ENCODE results near the gene UFD1. TPM values are rescaled to one million over a fixed set of nuclear protein-coding genes. Genes with fewer than 3 reads are reported as not detected.

The UFD1 gene
- total RNA-seq, 1 donor from 2014 or later, result 99.9 TPM

GRCh38 chr22:19464975-19465374 lies 14.0 kb downstream of the UFD1 start:
- Mint-ChIP-seq H3K4me1 (peaks cover 1% of the 10 kb centered on the region), H3K27me3 (no peaks in the 10 kb centered on the region), H3K36me3 (ENCODE audit: low read depth) (peaks cover 62% of the 10 kb centered on the region), H3K9me3 (no peaks in the 10 kb centered on the region), H3K27ac (no peak overlapping the region), H3K4me3 (no peak overlapping the region)
- DNase-seq, result no peak
- intact Hi-C loops (cut with micrococcal nuclease), result no loop called here

- Mint-ChIP-seq H3K27me3 (no peaks in the 10 kb centered on the region), H3K4me3 (no peak overlapping the region), H3K9me3 (no peaks in the 10 kb centered on the region), H3K27ac (peak overlapping the region; percentile 25), H3K36me3 (ENCODE audit: low read depth) (peaks cover 60% of the 10 kb centered on the region), H3K4me1 (peaks cover 1% of the 10 kb centered on the region)
- DNase-seq, result no peak
- intact Hi-C loops (cut with micrococcal nuclease), result no loop called here
Observed at GRCh38 chr22:19464546-19464945, 14.4 kb downstream of the UFD1 start.

- Mint-ChIP-seq H3K4me3 (no peak overlapping the region), H3K36me3 (ENCODE audit: low read depth) (peaks cover 54% of the 10 kb centered on the region), H3K4me1 (peaks cover 1% of the 10 kb centered on the region), H3K27ac (peak overlapping the region; percentile 25), H3K27me3 (no peaks in the 10 kb centered on the region), H3K9me3 (no peaks in the 10 kb centered on the region)
- intact Hi-C loops (cut with micrococcal nuclease), result no loop called here
- DNase-seq, result no peak
Observed at GRCh38 chr22:19463491-19464469, 15.2 kb downstream of the UFD1 start.

GRCh38 chr22:19463008-19463407 lies 16.0 kb downstream of the UFD1 start:
- DNase-seq, result no peak
- H3K9me3 Mint-ChIP-seq, result no peaks in the 10 kb centered on the region
- peaks cover 48% of the 10 kb centered on the region for H3K36me3 Mint-ChIP-seq (ENCODE audit: low read depth)
- peaks cover 1% of the 10 kb centered on the region for H3K4me1 Mint-ChIP-seq
- H3K27ac Mint-ChIP-seq, result no peak overlapping the region
- no peak overlapping the region for H3K4me3 Mint-ChIP-seq
- H3K27me3 Mint-ChIP-seq, result no peaks in the 10 kb centered on the region
- intact Hi-C loops (cut with micrococcal nuclease), result no loop called here

- Mint-ChIP-seq H3K27me3 (no peaks in the 10 kb centered on the region), H3K9me3 (no peaks in the 10 kb centered on the region), H3K36me3 (ENCODE audit: low read depth) (peaks cover 46% of the 10 kb centered on the region), H3K27ac (no peak overlapping the region), H3K4me1 (peaks cover 1% of the 10 kb centered on the region), H3K4me3 (no peak overlapping the region)
- intact Hi-C loops (cut with micrococcal nuclease), result no loop called here
- no peak for DNase-seq
Observed at GRCh38 chr22:19461506-19461905, 17.5 kb downstream of the UFD1 start.

DNA sequence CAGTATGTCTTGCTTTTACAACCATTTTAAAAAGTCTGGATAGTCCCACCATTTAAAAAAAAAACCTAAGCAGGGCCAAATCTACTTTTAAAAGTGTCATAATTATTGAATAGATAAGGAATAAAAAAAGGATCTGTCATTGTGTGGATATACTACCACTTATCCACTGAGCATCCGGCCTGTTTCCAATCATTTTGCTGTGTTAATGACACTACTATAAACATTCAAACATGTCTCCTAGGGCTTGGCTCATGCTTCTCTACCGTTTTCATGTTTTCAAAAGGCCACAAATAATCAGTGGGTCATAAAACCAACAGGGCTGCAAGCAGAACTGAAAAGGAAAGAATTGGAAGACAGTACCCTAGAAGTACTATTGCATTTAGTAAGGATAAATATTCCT lies 19.0 kb downstream of the UFD1 start:
- intact Hi-C loops (cut with micrococcal nuclease), result no loop called here
- H3K4me1 Mint-ChIP-seq, result peaks cover 1% of the 10 kb centered on the region
- H3K36me3 Mint-ChIP-seq (ENCODE audit: low read depth), result peaks cover 47% of the 10 kb centered on the region
- no peaks in the 10 kb centered on the region for H3K27me3 Mint-ChIP-seq
- H3K9me3 Mint-ChIP-seq, result no peaks in the 10 kb centered on the region
- H3K27ac Mint-ChIP-seq, result no peak overlapping the region
- no peak for DNase-seq
- H3K4me3 Mint-ChIP-seq, result no peak overlapping the region

DNA sequence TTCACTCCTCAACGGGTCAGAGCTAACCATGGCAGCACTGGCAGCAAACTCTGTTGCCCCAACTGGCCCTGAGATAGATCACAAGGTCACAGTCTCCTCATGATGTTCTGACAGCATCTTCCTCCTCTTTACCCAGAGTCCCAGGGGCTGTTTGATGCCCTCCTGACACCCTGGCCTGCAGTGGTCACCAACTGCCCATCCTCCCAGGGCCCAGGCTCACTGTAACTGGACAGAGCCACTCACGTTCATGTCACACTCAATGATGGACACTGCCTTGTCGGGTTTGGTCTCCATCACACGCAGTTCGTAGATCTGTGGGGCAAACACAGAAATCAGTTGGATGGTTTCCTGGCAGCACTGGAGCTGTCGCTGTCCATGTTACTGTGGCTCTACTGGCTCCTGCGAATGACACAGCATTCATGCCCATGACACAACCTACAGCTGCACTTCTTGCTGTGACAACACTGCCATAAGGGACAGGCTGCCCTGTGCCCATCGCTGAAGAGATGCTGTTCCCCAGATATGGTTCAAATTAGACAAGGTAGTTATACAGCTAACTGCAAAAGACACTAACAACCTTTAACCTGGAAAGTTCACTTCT lies 21.1 kb downstream of the UFD1 start:
- no peak for DNase-seq
- H3K9me3 Mint-ChIP-seq, result no peaks in the 10 kb centered on the region
- H3K4me3 Mint-ChIP-seq, result no peak overlapping the region
- H3K27me3 Mint-ChIP-seq, result no peaks in the 10 kb centered on the region
- H3K36me3 Mint-ChIP-seq (ENCODE audit: low read depth), result peaks cover 49% of the 10 kb centered on the region
- H3K27ac Mint-ChIP-seq, result no peak overlapping the region
- intact Hi-C loops (cut with micrococcal nuclease), result no loop called here
- peaks cover 2% of the 10 kb centered on the region for H3K4me1 Mint-ChIP-seq

GRCh38 chr22:19456541-19456940 lies 22.5 kb downstream of the UFD1 start:
- peak overlapping the region; percentile 51 for H3K27ac Mint-ChIP-seq
- DNase-seq, result no peak
- no peaks in the 10 kb centered on the region for H3K9me3 Mint-ChIP-seq
- peaks cover 52% of the 10 kb centered on the region for H3K36me3 Mint-ChIP-seq (ENCODE audit: low read depth)
- intact Hi-C loops (cut with micrococcal nuclease), result no loop called here
- H3K27me3 Mint-ChIP-seq, result no peaks in the 10 kb centered on the region
- H3K4me3 Mint-ChIP-seq, result no peak overlapping the region
- H3K4me1 Mint-ChIP-seq, result peaks cover 2% of the 10 kb centered on the region

GRCh38 chr22:19455585-19456370 lies 23.2 kb downstream of the UFD1 start:
- Mint-ChIP-seq H3K4me1 (peaks cover 2% of the 10 kb centered on the region), H3K27ac (peak overlapping the region; percentile 51), H3K36me3 (ENCODE audit: low read depth) (peaks cover 47% of the 10 kb centered on the region), H3K27me3 (no peaks in the 10 kb centered on the region), H3K4me3 (no peak overlapping the region), H3K9me3 (no peaks in the 10 kb centered on the region)
- intact Hi-C loops (cut with micrococcal nuclease), result no loop called here
- DNase-seq, result no peak

DNA sequence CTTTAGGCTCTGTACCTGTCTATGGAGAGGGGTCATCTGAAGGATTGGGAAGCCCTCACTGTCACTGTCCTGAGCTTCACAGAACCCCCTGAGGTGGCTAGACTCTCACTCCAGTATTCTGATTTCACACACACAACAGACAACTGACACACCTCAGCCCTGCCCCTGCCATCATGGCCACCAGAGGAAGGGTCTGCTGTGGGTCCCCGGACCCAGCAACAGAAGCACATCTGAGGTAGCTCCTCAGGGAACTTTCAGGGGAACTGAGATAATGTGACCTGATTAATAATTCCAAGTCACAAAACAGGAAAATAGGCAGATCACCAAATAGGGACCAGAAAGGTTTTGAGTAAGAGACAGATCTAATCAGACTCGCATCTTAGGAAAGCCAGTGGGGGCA lies 24.0 kb downstream of the UFD1 start:
- intact Hi-C loops (cut with micrococcal nuclease), result no loop called here
- H3K27me3 Mint-ChIP-seq, result no peaks in the 10 kb centered on the region
- H3K36me3 Mint-ChIP-seq (ENCODE audit: low read depth), result peaks cover 46% of the 10 kb centered on the region
- no peaks in the 10 kb centered on the region for H3K9me3 Mint-ChIP-seq
- no peak for DNase-seq
- peaks cover 2% of the 10 kb centered on the region for H3K4me1 Mint-ChIP-seq
- H3K4me3 Mint-ChIP-seq, result no peak overlapping the region
- H3K27ac Mint-ChIP-seq, result peak overlapping the region; percentile 42

DNA sequence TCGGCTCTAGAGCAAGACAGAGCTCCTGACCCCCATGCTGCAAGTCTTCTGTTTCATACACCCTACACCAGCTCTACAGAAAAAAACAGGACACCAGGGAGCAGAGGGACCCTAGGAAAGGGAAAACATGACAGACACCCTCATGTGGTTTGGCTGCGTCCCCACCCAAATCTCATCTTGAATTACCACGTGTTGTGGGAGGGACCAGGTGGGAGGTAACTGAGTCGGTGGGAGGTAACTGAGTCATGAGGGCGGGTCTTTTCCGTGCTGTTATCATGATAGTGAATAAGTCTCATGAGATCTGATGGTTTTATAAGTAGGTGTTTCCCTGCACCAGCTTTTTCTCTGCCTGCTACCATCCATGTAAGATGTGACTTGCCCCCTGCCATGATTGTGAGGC lies 24.8 kb downstream of the UFD1 start:
- intact Hi-C loops (cut with micrococcal nuclease), result no loop called here
- DNase-seq, result no peak
- Mint-ChIP-seq H3K4me3 (no peak overlapping the region), H3K4me1 (peaks cover 6% of the 10 kb centered on the region), H3K36me3 (ENCODE audit: low read depth) (peaks cover 45% of the 10 kb centered on the region), H3K27me3 (no peaks in the 10 kb centered on the region), H3K27ac (no peak overlapping the region), H3K9me3 (no peaks in the 10 kb centered on the region)

DNA sequence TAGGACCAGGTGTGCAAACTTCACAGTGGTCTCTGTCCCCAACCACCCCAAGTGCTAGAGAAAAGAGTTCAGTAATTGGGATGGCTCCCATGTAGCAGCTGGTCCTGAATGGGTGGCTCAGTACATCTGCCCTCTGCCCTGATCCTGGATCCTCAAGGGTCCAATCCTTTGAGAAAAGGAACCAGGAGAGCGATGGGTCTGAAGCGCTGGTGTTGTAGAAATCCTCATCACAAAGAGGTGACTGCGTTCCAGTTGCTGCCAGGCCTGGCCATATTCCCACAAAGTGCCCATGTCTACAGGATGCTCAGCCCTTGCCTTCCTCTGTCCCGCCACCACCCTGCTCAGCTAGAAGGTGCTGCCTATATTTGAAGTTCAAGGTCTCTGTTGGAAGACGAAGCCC lies 25.3 kb downstream of the UFD1 start:
- Mint-ChIP-seq H3K4me3 (no peak overlapping the region), H3K36me3 (ENCODE audit: low read depth) (peaks cover 45% of the 10 kb centered on the region), H3K27me3 (no peaks in the 10 kb centered on the region), H3K4me1 (peaks cover 8% of the 10 kb centered on the region), H3K9me3 (no peaks in the 10 kb centered on the region), H3K27ac (no peak overlapping the region)
- no peak for DNase-seq
- intact Hi-C loops (cut with micrococcal nuclease), result no loop called here

GRCh38 chr22:19451570-19451969 lies 27.4 kb downstream of the UFD1 start:
- Mint-ChIP-seq H3K4me1 (peaks cover 18% of the 10 kb centered on the region), H3K9me3 (no peaks in the 10 kb centered on the region), H3K4me3 (no peak overlapping the region), H3K27me3 (no peaks in the 10 kb centered on the region), H3K36me3 (ENCODE audit: low read depth) (peaks cover 43% of the 10 kb centered on the region), H3K27ac (no peak overlapping the region)
- no peak for DNase-seq
- intact Hi-C loops (cut with micrococcal nuclease), result no loop called here

All from activated CD4-positive, alpha-beta T cell treated with anti-CD3 and anti-CD28 coated beads, Interleukin-2, amount 10 ng/mL, durations not matched to agents 24 days and 14 days (primary cell).